GM21367 (cell line): ENCODE data around the gene FAS.

Experiments used
- ATAC-seq: cut with Tn5 transposase; IDR thresholded peaks from one replicate; pipeline ENCODE4 v1.9.1; 2021; ENCODE audit not compliant: unreplicated experiment

The FAS gene

DNA sequence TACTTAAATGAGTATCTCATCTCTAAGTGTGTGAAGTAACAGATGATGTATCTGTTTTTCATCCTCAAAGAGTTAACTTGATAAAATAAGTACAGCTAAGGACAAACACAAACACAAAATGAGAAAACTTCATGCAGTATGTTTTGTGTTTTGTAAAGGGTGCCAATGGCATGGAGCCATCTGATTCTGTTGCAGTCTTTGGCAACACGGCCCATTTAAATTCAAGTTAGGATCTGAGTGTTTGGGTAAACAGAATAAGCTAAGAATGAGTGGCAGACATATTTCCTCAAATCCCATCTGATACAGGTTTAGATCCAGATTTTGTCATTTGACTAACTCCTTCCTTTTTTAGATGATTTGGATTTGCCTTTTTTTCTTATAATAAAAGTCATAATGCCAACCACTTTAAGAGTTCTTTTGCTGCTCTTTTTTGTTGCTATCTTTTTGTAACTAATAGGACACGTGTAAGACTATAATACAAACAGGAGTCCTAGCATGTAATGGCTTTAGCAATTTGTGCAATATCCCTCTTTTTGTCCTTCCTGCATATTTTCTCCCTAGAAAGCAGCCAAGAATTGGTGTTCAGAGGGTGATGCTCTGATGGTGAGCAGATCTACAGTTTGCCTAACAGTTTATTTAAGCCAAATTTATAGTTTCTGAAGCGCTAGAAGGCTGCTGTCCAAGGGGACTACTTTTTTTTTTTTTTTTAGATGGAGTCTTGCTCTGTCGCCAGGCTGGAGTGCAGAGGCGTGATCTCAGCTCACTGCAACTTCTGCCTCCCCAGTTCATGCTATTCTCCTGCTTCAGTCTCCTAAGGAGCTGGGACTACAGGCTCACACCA is 19.2 kb upstream of the FAS start:
- no peak for ATAC-seq

- ATAC-seq: no peak
These were observed 16.6 kb upstream of the FAS start for GRCh38 chr10:88974012-88974411.

- ATAC-seq: no peak
These were observed 15.9 kb upstream of the FAS start for GRCh38 chr10:88974446-88975376.

GRCh38 chr10:88975377-88975720 is 15.2 kb upstream of the FAS start:
- no peak for ATAC-seq

DNA sequence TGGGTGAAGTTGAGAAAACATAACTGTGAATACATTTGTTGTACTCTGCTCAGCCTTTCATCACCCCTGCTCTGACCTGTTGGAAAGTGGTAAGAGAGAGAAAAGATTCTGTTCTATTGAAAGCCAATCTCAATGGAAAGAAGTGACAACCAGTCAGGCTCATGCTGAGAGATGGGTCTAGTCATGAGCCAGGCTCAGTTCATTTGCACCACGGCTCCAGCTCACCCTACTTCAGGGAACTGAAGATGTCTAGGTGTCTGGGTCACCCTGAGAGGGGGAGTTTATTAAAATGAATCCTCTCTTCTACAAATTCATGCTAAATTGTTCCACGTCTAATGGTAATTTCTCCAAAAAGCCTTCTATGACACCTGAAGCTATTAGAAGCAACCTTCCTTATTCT is 12.1 kb upstream of the FAS start:
- ATAC-seq: no peak

DNA sequence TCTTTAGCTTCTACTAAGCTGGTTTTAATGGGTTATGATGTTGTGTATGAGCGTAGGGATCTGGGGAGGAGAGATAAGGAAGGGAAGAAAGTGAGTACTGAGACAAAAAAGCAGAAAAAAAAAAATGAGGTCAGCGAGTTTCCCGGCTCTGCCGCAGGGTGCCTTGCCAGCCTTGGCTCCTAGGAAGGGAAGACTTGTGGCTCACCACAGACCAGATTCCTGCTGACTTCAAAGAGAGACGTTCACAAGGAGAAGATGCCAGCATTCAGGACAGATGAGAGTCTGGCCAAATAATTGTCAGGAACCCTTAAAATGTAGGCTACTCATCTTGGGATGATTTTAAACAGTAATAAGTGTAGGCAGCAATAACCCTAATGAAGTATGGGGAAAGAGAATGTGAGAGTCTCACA is 11.4 kb upstream of the FAS start:
- ATAC-seq: no peak

GRCh38 chr10:88979603-88980002 is 11.0 kb upstream of the FAS start:
- ATAC-seq: no peak

DNA sequence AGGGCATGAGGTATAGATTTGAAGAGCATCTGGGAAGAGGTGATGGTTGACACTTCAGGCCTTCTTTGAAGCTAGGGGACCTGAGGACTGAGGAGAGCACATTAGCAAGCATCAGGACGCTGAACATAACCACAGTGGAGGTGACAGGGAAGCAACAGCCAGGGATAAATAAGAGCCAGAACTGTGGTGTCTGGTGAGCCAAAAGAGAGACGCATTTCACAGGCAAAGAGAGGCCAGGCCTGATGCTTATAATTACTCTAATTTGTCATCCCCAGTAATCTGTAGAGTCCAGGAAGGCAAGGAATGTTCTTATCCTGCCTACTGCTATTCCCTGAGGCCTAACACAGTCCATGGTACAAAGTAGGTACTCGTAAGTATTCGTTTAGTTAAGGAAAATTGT is 10.4 kb upstream of the FAS start:
- ATAC-seq: no peak

DNA sequence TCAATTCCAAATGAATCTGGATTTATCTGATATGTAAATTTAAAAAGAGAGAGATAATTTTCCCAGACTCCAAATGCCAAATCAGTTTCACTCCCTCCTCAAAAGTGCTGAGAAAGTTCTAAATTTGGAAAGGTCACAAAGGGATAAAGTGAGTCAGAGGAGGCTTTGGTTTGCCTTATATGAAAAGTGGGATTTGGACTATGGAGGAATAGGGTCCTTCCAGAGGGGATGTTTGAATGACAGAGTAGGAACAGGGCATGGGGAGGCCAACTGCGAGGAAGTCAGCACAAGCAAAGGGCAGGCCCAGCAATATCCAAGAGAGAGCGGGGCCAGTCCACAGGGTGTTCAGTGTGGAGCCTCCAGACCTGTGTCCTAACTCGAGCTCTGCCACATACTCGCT is 9.8 kb upstream of the FAS start:
- no peak for ATAC-seq

DNA sequence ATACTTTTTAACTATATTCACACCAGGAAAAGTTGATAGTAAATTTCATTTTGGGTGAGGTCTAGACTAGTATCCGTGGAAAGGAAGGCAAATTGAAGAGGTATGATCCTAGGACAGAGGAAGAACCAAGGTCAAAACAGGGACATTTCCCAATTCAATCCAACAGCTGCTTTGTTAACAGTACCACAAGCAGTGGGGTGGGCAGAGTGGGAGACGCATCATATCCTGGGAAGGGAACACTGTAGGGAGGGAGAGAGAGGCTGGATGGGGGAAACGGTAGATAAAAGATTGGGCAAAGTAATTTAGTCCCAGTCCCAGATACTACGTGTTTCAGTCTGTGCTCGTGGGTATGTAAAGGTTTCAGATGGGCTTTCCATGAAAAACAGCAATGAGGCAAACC is 9.2 kb upstream of the FAS start:
- ATAC-seq: no peak

DNA sequence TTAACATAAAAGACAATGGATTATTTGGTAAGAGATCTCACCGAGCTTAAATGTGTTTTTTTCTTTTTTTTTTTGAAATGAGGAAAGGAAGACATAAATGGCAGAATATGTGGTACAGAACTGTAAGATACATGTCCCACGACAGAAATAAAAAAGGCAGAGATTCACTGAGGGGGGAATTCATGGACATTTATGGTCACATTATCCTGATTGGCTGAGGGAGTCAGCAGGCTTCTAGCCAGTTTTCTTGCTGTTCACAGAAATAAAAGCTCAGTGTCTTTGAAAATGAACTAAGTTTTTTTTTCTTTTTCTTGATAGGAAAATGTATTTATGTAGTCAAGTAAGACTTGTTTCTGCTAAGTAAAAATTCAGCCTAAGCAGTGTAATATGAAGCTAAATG is 8.2 kb upstream of the FAS start:
- ATAC-seq: no peak

DNA sequence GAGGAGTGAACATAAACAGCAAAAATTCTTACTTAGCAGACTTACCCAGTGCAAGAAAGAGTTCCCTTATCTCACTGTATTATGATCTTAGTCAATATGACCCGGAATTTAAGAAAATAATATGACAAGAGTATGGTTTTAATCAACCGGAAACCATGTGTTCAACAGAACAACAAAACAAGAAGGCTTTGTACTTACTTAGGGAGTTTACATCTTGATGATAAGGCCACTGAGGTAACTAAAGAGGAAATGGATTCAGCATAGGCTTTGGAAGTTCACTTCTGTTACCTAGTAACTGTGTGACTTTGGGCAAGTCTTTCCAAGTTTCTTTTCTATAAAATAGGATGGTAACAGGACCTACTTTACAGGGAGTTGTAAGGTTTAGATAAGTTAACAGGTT is 7.4 kb upstream of the FAS start:
- no peak for ATAC-seq

DNA sequence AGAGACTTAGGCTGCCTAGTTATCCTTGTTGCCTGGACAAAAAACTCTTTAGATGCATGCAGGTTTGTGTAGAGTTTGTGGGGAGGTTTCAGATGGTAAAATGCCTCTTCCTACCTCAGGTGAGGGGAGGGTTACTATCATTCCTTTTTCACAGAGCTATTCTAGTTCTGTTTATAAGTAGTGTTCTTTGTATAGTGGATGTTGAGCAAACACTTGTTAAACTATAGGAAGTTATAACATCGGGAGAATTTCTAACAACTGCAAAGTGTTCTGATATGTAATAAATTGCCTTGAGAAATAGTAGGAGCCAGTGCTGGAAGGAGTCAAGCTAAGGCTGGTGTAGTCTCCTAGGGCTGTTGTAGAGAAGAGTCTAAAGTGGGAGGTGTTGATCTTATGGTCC is 6.7 kb upstream of the FAS start:
- no peak for ATAC-seq

GRCh38 chr10:88984525-88984924 is 6.1 kb upstream of the FAS start:
- no peak for ATAC-seq

- ATAC-seq: no peak
These were observed 3.9 kb upstream of the FAS start for GRCh38 chr10:88986549-88987242.

GRCh38 chr10:88987243-88987725 is 3.3 kb upstream of the FAS start:
- ATAC-seq: no peak

DNA sequence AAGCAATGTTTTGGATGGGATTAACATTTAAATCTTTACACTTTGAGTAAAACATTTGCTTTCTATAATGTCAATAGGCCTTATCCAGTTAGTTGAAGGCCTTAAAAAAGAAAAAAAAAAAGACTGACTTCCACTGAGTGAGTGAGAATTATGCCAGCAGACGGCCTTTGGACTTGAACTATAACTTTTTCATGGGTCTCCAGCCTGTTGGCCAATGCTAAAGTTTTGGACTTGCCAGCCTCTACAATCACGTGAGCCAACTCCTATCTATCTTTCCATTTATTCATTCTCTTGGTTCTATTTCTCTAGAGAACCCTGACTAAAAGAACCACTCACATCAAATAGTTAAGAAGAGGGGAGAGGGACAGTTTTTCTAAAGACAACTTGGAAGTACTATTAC is 2.8 kb upstream of the FAS start:
- no peak for ATAC-seq

- ATAC-seq: no peak
These were observed 1.2 kb upstream of the FAS start for GRCh38 chr10:88989423-88989822.

GRCh38 chr10:88989824-88990383 is 694 bp upstream of the FAS start:
- ATAC-seq: no peak

GRCh38 chr10:88991161-88991898 is 732 bp downstream of the FAS start:
- peak; percentile 27 for ATAC-seq
